Posterior vena cava (tissue), 2 donors: Measurements from ENCODE around the gene ST6GALNAC6. TPM values are rescaled to one million over a fixed set of nuclear protein-coding genes. Genes with fewer than 3 reads are reported as not detected.

Experiments used
- DNase-seq: peaks from one replicate; pipeline ENCODE4 v3.0.0-alpha.2; 2020; ENCODE audit warnings: low spot score
- intact Hi-C, 2 donors: fragments of 100-400 bp; cut with DNase I; formaldehyde crosslinking; loops; one replicate each; pipeline versions ENCODE4 v1.14.1 to v1.14.2; 2022 to 2023
- long read RNA-seq, 2 donors: library from polyadenylated mRNA; unstranded; transcript quantifications; one replicate each; pipeline ENCODE4 v2.0.0, GENCODE V29; 2020 to 2021
- total RNA-seq, 2 donors: library from RNA; stranded (reverse); fragmentation: NEBNext Ultra II Directional; extraction: Animal tissue kit (Norgen Biotek cat#: 25700); gene quantifications; one replicate each; pipeline ENCODE4 v1.2.1, GENCODE V29; 2021
- donor health status: DM: yes; HTN: yes; CAD: no.
- donor health status: DM: yes; HTN: yes; CAD: no.

The ST6GALNAC6 gene, protein sequence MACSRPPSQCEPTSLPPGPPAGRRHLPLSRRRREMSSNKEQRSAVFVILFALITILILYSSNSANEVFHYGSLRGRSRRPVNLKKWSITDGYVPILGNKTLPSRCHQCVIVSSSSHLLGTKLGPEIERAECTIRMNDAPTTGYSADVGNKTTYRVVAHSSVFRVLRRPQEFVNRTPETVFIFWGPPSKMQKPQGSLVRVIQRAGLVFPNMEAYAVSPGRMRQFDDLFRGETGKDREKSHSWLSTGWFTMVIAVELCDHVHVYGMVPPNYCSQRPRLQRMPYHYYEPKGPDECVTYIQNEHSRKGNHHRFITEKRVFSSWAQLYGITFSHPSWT
- total RNA-seq: 100 to 1,000 TPM in 1 of 2 donors, 10 to 100 TPM in 1; 74.8 to 102 TPM
- long read RNA-seq, donor 1, transcript ST6GALNAC6-204 (6 exons, 2,406 nt): major isoform, 45 of 83 reads
- long read RNA-seq, donor 1, transcript ST6GALNAC6-205 (7 exons, 2,460 nt): minor isoform, 14 of 83 reads
- long read RNA-seq, donor 1, partial matches to known transcripts: 14 of 83 reads
- long read RNA-seq, donor 1, other reads (novel, unspliced or antisense): 7 of 83 reads
- long read RNA-seq, donor 2, transcript ST6GALNAC6-201 (6 exons, 2,280 nt): minor isoform, 6 of 150 reads
- long read RNA-seq, donor 2, transcript ST6GALNAC6-204 (6 exons, 2,406 nt): major isoform, 58 of 150 reads
- long read RNA-seq, donor 2, transcript ST6GALNAC6-212 (7 exons, 2,357 nt): minor isoform, 6 of 150 reads
- long read RNA-seq, donor 2, transcript ST6GALNAC6-205 (7 exons, 2,460 nt): minor isoform, 20 of 150 reads
- long read RNA-seq, donor 2, partial matches to known transcripts: 35 of 150 reads
- long read RNA-seq, donor 2, other reads (novel, unspliced or antisense): 23 of 150 reads

DNA sequence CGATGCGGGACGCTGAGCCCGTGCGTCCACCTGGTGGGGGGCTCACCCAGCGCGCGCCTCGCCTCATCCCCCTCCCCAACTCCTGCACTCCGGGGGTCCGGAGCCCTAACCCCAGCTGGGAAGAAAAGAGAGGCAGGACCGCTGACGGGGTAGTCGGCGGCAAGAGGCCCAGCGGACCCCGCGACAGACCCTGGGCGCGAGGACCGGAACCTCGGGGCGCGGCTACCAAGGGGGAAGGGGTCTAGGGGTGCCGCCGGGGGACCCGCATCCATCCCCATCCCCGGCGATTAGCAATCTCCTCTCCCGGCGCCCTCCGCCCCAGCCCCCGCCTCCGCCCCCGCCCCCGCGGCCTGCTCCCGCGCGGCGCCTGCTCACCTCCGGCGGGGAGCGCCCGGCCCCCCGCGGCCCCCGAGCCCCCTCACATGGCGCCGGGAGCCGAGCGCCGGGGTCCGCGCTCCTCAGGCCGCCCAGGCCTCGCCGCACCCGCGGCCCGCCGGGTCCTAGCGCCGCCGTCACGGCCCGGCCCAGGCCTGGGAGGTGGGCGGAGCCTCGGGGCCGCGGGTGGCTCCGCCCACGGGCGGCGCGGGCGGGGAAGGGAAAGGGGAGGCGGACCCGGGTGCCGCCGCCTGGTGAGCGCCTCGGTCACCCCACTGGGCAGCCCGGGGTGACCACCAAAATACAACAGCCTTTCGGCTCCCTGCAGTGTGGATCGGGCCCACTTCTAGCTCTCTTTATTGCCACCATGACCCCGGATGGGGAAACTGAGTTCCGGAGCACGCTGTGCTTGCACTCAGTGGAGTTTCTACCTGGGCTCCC is at the start of gene ST6GALNAC6:
ST6GALNAC6 (minus strand) TSS at position 476 of the 816 bp plus-strand sequence. CDS start 1,622 bp downstream, outside the sequence.
- intact Hi-C loops: no loop called here
- DNase-seq: peak; percentile 92

DNA sequence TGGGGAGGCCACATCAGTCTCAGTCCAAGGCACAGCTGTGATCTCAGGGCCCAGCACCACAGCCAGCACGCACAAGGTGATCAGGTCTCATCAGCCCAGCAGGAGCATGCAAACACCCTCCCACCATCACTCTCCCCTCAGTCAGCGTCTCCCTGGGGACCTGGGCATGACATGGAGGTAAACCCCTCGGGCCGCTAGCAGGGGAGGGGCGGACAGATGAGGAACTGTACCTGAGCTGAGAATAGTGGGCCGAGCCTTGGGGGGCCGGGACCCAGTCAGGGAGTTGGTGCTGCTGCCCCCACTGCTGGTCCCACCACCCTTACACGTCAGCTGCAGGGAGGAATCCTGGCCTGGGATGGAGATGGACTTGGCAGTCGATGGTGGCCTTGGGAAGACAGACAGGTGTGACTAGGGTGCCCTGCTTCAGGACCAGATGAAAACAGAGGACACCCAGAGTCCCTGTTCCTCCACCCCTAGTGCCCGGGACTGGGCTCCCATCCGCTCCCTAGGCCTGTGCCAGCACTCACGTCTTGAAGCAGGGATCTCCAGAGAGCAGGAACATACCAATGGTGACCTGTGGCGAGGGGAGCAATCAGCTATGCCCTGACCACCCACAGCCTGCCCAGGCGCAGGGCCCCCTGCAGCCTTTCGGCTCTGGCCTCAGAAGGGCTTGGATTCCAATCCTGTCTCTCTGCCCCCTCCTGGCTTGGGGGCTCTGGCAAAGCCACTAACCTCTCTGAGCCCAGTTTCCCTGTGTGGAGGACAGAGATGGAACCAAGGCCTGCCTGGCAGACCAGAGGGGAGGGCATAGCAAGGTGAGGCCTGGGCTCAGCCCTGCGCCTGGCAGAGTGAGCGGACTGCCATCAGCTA is 48.7 kb upstream of the ST6GALNAC6 start:
- intact Hi-C loops: loop anchor here in 1 of 2 donors (10.0 kb wide), 1 partner anchor 157 kb away; no protein-coding TSS in a partner anchor
- DNase-seq: no peak

DNA sequence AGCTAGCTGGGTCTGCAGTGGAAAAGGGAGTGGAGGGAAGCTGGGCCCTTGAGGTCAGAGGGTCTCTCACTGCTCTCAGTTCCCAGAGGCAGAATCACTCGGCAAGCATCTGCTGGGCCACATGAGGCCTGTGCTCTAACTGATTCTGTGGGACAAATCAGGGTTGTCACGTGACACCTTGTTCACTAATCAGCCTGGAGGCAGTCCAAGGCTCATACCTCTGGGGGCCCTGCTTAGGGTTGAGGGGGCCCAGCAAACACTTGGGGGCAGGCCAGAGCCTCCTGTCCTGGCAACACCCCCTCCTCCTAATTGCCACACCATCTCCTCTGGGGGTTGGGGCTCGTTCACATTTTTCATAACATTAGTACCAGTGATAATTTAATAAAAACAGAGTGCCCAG is 47.3 kb upstream of the ST6GALNAC6 start:
- no peak for DNase-seq
- intact Hi-C loops: loop anchor here in 1 of 2 donors (10.0 kb wide), 1 partner anchor 158 kb away; no protein-coding TSS in a partner anchor

DNA sequence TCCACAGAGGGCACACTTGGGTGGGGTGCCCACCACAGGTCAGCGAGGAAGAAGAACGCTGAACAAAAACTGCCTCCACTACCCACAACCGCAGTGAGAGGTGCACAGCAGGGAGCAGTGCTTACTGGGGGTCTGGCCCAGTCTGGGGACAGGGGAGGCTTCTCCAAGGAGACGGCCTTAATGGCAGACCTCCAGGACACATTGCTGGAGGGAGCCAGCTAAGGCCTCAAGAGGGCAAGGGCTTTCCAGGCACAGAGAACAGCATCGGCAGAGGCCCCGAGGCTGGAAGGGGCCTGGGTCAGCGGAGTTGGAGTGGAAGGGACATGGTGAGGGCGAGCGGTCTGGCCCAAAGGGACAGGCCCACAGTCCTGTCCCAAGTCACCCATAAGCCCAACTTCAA is 46.5 kb upstream of the ST6GALNAC6 start:
- DNase-seq: no peak
- intact Hi-C loops: loop anchor here in 1 of 2 donors (10.0 kb wide), 1 partner anchor 159 kb away; no protein-coding TSS in a partner anchor

DNA sequence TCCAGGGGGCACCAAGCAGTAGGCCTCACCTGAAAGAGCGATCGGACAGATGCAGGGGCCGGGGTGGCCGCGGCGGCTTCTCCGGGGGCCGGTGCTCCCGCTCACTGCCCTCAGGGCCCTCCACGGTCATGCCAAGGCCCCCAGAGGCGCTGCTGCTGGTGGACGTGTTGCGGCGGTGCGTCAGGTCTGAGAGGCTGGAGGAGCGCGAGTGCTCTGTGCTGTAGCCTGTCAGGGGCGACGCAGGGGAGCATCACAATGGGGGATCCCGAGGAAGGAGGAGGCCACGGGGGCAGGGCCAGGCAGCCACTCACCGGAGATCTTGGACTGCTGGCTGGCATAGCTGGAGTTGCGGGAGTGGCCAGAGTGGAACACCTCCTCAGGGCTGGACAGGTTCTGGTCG is 45.9 kb upstream of the ST6GALNAC6 start:
- intact Hi-C loops: loop anchor here in 1 of 2 donors (10.0 kb wide), 1 partner anchor 159 kb away; no protein-coding TSS in a partner anchor
- no peak for DNase-seq

DNA sequence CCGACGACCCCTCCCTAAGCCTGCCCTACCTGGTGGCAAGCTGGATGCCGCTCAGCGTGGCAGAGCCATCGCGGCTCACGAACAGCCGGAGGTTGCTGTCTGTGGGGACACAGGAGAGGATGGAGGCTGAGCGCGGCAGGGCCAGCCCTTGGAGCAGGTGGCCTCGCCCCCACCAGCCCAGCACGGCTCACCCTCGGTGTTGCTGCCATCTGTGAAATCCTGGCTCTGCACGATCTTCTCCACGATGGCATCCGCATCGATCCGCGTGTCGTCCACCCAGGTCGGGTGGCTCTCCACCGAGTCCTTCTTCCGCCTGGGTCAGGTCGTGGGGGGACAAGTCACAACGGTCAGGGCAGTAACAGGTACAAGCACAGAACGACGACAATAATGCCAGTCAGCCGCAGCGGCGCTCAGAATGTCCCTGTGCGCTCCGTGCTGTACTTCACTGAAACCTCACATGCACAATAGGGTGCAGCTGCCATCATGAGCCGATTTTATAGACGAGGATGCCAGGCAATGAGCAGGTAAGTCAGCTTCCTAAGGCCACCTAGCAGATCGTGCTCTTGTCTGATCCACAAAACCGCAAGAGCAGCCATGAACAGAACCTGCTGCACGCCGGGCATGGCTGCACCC is 45.3 kb upstream of the ST6GALNAC6 start:
- intact Hi-C loops: loop anchor here (5.0 to 10.0 kb wide), 4 partner anchors 38 to 173 kb away; partner anchors contain the start of gene EEIG1 (in 1 of the 2)
- DNase-seq: no peak

DNA sequence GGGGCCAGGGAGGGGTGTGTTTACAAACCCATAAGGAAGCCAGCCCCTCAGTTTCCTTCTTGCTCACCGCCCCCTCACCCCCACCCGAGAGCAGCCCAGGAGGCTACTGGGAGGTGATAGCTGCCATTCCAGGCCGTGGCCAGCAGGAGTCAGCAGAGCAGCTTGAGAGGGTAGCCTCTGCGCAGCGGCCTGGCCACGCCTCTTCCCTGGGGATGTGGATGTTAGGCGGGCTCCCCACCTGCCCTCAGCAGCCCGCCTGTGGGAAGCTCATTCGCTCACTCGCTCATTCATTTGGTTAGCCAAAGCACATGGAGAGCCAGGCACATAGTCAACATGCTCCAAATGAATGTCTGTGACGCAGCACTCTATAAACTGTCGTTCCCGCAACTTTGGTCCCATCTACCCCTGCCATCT is 44.3 kb upstream of the ST6GALNAC6 start:
- intact Hi-C loops: loop anchor here (2.0 to 10.0 kb wide), 5 partner anchors 39 to 174 kb away; partner anchors contain the start of gene EEIG1 (in 1 of the 2)
- DNase-seq: peak; percentile 96

DNA sequence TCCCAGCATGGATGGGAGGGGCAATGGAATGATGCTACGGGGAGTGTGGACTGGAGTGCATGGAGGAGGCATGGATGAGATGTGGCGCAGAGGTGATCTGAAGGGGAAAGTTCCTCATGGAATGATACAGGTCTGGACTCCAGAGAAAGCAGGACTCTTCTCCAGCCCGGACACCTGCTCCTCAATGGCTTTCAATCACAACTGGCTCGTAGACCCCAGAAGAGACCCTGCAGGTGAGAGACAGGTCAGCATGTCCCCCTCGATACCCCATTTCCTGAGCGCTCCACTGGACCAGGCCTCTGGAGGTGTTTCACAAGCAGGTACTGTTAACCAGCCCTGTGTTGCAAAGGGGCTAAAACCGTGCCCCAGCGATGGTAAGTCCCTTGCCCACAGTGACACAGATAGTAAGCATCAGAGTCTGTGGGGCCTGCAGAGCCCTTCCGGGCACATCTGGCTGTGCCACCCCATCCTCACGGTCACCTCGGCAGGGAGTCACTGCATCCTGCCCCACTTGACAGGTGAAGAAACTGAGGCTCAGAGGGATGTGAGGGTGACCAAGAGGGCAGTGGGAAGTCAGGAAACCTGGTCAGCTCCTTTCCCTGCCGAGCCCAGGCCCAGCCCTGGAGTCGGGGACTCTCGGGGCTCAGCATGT is 43.7 kb upstream of the ST6GALNAC6 start:
- no peak for DNase-seq
- intact Hi-C loops: loop anchor here (2.0 to 10.0 kb wide), 5 partner anchors 39 to 174 kb away; partner anchors contain the start of gene EEIG1 (in 1 of the 2)

DNA sequence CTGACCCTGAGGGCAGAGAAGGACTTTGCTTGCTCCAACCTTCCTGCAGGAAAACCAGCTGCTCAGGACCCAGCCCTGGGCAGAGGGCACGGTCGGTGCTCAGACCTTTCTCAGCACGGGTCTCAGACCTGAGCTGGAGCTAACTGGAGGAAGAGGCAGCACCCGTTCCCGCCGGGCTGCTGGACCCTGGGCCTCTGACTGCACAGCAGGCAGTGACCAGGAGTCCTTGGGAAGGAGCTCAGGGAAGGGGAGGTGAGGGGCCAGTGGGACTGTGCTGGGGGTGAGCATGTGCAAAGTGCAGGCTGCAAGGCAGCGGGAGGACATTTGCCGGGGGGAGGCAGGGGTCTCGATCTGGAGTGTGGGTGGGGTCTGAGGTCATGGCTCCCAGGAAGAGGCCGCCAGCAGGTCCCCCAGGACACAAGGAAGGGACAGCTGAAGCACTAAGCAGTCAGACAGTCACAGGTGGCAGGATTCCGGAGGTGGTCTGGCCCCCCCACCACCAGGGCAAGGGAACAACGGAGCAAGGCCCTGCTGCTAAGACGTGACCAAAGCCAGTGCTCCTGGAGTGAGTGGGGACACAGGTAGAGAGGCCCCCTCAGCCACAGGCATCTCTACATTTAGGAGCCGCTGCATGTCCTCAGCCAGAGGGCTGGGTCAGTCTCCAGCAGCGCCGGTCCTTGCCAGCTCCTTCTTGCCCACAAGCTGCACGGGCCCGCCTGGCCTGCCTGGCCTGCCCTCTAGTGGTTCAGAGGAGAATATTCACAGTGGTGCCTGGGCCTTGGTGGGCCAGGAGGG is 43.0 kb upstream of the ST6GALNAC6 start:
- intact Hi-C loops: loop anchor here (2.0 to 10.0 kb wide), 5 partner anchors 40 to 175 kb away; partner anchors contain the start of gene EEIG1 (in 1 of the 2)
- peak; percentile 94 for DNase-seq

DNA sequence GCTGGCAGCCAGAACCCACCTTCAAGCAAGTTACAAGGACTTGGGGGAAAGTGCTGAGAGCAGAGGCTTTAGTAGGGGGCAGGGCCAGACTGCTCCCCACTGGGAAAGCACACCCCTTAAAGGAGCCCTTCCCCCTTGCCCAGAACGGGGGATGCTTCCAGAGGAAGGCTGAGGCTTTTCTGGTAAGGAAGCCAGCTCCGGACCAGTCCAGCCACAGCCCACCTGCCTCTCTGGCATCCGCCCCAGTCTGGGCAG is 42.5 kb upstream of the ST6GALNAC6 start:
- intact Hi-C loops: loop anchor here (2.0 to 10.0 kb wide), 5 partner anchors 40 to 175 kb away; partner anchors contain the start of gene EEIG1 (in 1 of the 2)
- DNase-seq: no peak

DNA sequence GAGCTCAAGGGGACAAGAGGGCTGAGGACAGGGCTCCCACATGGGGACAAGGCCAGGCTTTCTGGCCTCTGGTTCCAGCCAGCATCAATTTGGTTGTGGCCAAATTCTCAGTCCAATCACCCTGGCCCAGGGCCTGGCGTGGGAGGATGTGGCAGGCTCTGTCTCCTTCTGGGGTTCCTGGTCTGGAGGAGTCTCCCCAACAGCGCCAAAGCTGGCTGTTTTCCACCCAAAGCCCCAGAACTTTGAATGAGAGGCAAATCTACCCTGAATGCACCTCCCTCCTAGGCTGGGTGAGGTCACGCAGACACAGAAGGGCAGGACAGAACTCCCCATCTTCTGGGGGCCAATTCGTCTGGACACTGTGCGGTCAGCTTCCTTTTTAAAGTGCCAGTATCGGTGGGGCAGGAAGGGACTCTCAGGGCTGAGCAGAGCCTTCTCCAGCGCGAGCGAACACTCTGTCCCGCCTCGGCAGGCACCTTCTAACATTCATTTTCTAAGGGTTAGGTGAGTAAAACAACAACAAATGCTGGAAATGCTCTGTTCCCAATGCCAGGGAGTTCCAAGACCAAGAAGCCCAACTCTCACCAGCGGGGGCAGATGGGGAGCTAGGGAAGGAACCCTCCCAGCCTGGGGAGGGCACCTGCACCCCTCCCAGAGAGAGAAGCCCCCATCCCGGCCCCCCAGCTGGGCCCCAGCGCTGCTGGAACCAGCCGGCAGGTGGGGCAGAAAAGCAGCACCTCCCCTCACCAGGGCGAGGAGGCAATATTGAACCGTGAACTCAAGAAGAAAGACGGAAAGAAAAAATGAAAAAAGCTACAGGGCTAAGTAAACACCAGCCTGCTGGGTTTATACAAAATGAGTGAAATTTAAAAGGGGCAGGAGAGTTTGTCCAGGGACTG is 41.9 kb upstream of the ST6GALNAC6 start:
- DNase-seq: no peak
- intact Hi-C loops: loop anchor here (5.0 to 10.0 kb wide), 4 partner anchors 41 to 176 kb away; partner anchors contain the start of gene EEIG1 (in 1 of the 2)

DNA sequence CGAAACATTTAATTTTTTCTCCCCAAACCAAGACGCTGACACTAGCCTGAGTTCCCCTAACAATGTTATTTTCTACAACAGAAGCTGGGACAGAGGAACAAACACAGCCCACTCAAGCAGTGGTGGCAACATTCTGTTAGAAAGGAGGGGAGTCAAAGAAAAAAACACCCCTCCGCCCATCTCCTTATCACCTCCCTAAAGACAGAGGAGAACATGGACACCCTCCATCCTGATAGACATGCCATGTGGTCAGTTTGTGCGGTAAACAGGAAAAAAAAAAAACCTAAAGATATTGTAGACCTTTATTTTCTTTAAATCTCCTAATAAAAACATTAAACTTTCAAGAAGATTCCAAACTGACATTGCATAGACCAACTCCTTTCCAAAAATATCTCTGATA is 41.2 kb upstream of the ST6GALNAC6 start:
- intact Hi-C loops: loop anchor here (5.0 to 10.0 kb wide), 4 partner anchors 42 to 177 kb away; partner anchors contain the start of gene EEIG1 (in 1 of the 2)
- DNase-seq: no peak

DNA sequence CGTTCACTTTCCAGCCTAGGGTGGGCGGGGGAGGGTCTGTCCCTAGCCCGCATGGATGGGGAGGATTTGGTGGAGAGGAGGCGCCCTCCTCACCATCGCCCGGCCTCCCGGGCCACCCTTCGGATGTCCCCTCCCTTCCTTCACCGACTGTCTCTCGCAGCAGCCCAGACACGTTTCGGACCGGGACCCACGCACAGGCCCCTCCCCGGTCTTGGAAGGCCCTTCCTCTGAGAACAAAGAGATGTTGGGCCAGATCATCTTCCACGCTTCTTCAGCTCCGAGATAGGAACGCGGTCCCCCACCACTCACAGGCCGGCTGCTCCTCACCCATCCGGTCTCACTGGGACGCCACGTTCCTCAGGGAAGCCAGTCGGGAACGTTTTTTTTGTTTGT is 38.9 kb upstream of the ST6GALNAC6 start:
- intact Hi-C loops: no loop called here
- DNase-seq: no peak

DNA sequence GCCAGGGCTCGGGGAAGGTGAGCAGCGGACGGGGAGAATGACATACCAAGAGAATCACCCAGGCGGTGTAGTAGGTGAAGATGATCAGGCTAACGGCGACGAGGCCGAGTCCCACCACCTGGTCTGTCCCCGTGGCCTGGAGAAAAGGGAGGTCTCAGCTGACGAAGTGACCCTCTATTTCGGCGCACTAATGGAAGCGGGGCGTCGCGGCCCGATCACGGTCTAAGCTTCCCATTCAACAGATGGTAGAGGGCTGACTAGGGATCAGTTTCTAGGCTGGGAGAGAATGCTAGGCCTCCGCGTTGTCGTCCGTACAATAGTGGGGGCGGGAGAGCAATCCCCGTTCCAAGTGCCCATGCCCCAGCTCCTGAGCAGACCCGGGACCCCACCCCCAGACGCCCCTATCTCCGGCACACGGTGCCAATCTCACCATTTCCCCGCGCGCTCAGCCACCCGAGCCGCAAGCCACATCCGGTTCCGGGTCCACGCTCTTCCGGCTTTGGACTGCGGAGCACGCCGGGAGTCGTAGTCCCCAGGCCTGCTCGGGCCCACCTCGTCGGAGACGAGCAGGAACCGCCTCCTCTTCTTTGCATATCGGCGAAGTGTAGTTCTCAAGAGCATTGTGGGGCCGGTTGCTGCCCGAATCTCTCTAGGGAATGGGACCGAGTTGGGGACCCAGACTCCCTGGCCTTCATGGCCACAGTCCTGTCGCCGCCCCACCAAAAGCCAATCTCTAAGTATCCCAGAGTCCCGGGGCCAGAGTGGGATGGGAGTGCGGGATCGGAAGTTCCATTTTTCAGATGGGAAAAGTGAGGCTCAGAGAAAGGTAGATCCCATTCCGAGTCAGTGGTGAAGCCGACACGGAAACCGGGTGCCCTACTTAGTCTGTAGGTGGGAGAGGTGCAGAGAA is 38.2 kb upstream of the ST6GALNAC6 start, which contains the start of gene DPM2:
DPM2 (minus strand) TSS at position 467 of the 910 bp plus-strand sequence; CDS start at position 433, 34 bp downstream.
- DNase-seq: peak; percentile 95
- intact Hi-C loops: no loop called here
